HEK293 (cell line): ENCODE measurements around the gene CFAP73.

Experiments
- GLIS2 ChIP-seq: fragments of 450-650 bp; formaldehyde crosslinking; IDR thresholded peaks from 2 replicates; pipeline ENCODE4 v1.5.1; 2016; ENCODE audit warnings: missing biosample characterization, missing genetic modification characterization
- HOXD13 ChIP-seq: sonication (generic); formaldehyde crosslinking; IDR thresholded peaks from 2 replicates; pipeline ENCODE4 v1.8.0; 2022; ENCODE audit warnings: missing genetic modification reagents, borderline replicate concordance
- RBAK ChIP-seq: fragments of 450-650 bp; formaldehyde crosslinking; IDR thresholded peaks from 2 replicates; pipeline ENCODE4 v1.5.1; 2016; ENCODE audit warnings: missing biosample characterization, missing genetic modification characterization
- ZNF10 ChIP-seq: fragments of 450-650 bp; formaldehyde crosslinking; IDR thresholded peaks from 2 replicates; pipeline ENCODE4 v1.5.1; 2017; ENCODE audit warnings: missing biosample characterization, missing genetic modification characterization
- ZNF114 ChIP-seq: fragments of 450-650 bp; formaldehyde crosslinking; IDR thresholded peaks from 2 replicates; pipeline ENCODE4 v1.5.0; 2017; ENCODE audit warnings: missing biosample characterization, missing genetic modification characterization
- ZNF202 ChIP-seq: fragments of 450-650 bp; formaldehyde crosslinking; IDR thresholded peaks from 2 replicates; pipeline ENCODE4 v1.5.1; 2016; ENCODE audit warnings: missing biosample characterization, missing genetic modification characterization, borderline replicate concordance
- ZNF292 ChIP-seq: fragments of 450-650 bp; formaldehyde crosslinking; IDR thresholded peaks from 2 replicates; pipeline ENCODE4 v1.5.1; 2016; ENCODE audit warnings: low read depth, missing biosample characterization, missing genetic modification characterization, borderline replicate concordance
- ZNF391 ChIP-seq: fragments of 450-650 bp; formaldehyde crosslinking; IDR thresholded peaks from 2 replicates; pipeline ENCODE4 v1.5.1; 2016; ENCODE audit warnings: low read depth, missing biosample characterization, missing genetic modification characterization, borderline replicate concordance
- ZNF585B ChIP-seq: fragments of 450-650 bp; formaldehyde crosslinking; IDR thresholded peaks from 2 replicates; pipeline ENCODE4 v1.5.1; 2016; ENCODE audit warnings: missing biosample characterization, missing genetic modification characterization
- ZNF639 ChIP-seq: fragments of 450-650 bp; formaldehyde crosslinking; IDR thresholded peaks from 2 replicates; pipeline ENCODE4 v1.5.1; 2016; ENCODE audit warnings: missing biosample characterization, missing genetic modification characterization
- ZNF768 ChIP-seq: fragments of 450-650 bp; formaldehyde crosslinking; IDR thresholded peaks from 2 replicates; pipeline ENCODE4 v1.5.1; 2018; ENCODE audit warnings: missing biosample characterization, mild to moderate bottlenecking, missing genetic modification characterization
- ZNF830 ChIP-seq: fragments of 450-650 bp; IDR thresholded peaks from 2 replicates; pipeline ENCODE4 v1.5.0; 2018; ENCODE audit warnings: missing biosample characterization, missing genetic modification characterization, low read depth, mild to moderate bottlenecking, moderate library complexity
- ZSCAN16 ChIP-seq: fragments of 450-650 bp; formaldehyde crosslinking; IDR thresholded peaks from 2 replicates; pipeline ENCODE4 v1.5.1; 2016; ENCODE audit warnings: missing biosample characterization, missing genetic modification characterization
- ZSCAN4 ChIP-seq: fragments of 450-650 bp; formaldehyde crosslinking; IDR thresholded peaks from 2 replicates; pipeline ENCODE4 v1.5.1; 2017; ENCODE audit warnings: missing biosample characterization, missing genetic modification characterization
- TF ChIP-seq, protein P1 (sequence below): fragments of 450-650 bp; formaldehyde crosslinking; IDR thresholded peaks from 2 replicates; pipeline ENCODE4 v1.5.1; 2016; ENCODE audit warnings: missing biosample characterization, missing genetic modification characterization, borderline replicate concordance
- TF ChIP-seq, protein P2 (sequence below): fragments of 450-650 bp; formaldehyde crosslinking; IDR thresholded peaks from 2 replicates; pipeline ENCODE4 v1.5.1; 2016; ENCODE audit warnings: missing biosample characterization, missing genetic modification characterization, low read depth
- TF ChIP-seq, protein P3 (sequence below): fragments of 450-650 bp; formaldehyde crosslinking; IDR thresholded peaks from 2 replicates; pipeline ENCODE4 v1.5.1; 2016; ENCODE audit warnings: missing biosample characterization, missing genetic modification characterization

CFAP73 gene

DNA sequence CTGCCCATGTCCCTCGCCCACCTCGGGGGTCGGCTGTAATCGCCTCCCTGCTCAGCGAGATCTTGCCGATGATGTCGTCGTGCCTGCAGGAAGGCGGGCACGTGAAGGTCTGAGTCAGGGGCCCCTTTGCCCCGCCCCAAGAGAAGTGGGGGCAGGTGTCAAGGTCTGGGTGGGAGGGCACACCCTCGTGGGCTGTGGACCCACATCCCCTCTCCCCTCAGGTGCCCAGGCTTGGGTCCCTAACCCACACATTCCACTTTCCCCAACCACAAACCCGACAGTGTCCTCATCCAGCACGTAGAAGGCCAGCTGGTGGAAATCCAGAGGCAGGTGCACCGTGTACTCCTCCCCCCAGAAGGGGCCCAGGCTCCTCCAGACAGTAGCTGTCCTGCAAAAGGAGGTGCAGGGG lies 21.7 kb upstream of the CFAP73 start (continued):
- no peak for TF ChIP-seq ZNF391 (tag by site-specific recombination)
- TF ChIP-seq ZNF10 (tag by site-specific recombination) = no peak
- TF ChIP-seq RBAK (tag by site-specific recombination) = no peak
- TF ChIP-seq, protein P1, sequence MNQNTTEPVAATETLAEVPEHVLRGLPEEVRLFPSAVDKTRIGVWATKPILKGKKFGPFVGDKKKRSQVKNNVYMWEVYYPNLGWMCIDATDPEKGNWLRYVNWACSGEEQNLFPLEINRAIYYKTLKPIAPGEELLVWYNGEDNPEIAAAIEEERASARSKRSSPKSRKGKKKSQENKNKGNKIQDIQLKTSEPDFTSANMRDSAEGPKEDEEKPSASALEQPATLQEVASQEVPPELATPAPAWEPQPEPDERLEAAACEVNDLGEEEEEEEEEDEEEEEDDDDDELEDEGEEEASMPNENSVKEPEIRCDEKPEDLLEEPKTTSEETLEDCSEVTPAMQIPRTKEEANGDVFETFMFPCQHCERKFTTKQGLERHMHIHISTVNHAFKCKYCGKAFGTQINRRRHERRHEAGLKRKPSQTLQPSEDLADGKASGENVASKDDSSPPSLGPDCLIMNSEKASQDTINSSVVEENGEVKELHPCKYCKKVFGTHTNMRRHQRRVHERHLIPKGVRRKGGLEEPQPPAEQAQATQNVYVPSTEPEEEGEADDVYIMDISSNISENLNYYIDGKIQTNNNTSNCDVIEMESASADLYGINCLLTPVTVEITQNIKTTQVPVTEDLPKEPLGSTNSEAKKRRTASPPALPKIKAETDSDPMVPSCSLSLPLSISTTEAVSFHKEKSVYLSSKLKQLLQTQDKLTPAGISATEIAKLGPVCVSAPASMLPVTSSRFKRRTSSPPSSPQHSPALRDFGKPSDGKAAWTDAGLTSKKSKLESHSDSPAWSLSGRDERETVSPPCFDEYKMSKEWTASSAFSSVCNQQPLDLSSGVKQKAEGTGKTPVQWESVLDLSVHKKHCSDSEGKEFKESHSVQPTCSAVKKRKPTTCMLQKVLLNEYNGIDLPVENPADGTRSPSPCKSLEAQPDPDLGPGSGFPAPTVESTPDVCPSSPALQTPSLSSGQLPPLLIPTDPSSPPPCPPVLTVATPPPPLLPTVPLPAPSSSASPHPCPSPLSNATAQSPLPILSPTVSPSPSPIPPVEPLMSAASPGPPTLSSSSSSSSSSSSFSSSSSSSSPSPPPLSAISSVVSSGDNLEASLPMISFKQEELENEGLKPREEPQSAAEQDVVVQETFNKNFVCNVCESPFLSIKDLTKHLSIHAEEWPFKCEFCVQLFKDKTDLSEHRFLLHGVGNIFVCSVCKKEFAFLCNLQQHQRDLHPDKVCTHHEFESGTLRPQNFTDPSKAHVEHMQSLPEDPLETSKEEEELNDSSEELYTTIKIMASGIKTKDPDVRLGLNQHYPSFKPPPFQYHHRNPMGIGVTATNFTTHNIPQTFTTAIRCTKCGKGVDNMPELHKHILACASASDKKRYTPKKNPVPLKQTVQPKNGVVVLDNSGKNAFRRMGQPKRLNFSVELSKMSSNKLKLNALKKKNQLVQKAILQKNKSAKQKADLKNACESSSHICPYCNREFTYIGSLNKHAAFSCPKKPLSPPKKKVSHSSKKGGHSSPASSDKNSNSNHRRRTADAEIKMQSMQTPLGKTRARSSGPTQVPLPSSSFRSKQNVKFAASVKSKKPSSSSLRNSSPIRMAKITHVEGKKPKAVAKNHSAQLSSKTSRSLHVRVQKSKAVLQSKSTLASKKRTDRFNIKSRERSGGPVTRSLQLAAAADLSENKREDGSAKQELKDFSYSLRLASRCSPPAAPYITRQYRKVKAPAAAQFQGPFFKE (tag by site-specific recombination) = no peak
- TF ChIP-seq HOXD13 (CRISPR knock-in tag) = no peak
- no peak for TF ChIP-seq ZNF830 (tag by site-specific recombination)
- TF ChIP-seq ZNF114 (tag by site-specific recombination) = no peak
- TF ChIP-seq ZNF585B = no peak
- TF ChIP-seq, protein P2, sequence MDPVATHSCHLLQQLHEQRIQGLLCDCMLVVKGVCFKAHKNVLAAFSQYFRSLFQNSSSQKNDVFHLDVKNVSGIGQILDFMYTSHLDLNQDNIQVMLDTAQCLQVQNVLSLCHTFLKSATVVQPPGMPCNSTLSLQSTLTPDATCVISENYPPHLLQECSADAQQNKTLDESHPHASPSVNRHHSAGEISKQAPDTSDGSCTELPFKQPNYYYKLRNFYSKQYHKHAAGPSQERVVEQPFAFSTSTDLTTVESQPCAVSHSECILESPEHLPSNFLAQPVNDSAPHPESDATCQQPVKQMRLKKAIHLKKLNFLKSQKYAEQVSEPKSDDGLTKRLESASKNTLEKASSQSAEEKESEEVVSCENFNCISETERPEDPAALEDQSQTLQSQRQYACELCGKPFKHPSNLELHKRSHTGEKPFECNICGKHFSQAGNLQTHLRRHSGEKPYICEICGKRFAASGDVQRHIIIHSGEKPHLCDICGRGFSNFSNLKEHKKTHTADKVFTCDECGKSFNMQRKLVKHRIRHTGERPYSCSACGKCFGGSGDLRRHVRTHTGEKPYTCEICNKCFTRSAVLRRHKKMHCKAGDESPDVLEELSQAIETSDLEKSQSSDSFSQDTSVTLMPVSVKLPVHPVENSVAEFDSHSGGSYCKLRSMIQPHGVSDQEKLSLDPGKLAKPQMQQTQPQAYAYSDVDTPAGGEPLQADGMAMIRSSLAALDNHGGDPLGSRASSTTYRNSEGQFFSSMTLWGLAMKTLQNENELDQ = no peak
- no peak for TF ChIP-seq ZNF768
- no peak for TF ChIP-seq ZSCAN16 (tag by site-specific recombination)
- no peak for TF ChIP-seq ZSCAN4 (tag by site-specific recombination)
- TF ChIP-seq ZNF639 (tag by site-specific recombination) = no peak
- TF ChIP-seq GLIS2 (tag by site-specific recombination) = peak; percentile 44; the same call in 1 of the 2 replicates
- TF ChIP-seq, protein P3, sequence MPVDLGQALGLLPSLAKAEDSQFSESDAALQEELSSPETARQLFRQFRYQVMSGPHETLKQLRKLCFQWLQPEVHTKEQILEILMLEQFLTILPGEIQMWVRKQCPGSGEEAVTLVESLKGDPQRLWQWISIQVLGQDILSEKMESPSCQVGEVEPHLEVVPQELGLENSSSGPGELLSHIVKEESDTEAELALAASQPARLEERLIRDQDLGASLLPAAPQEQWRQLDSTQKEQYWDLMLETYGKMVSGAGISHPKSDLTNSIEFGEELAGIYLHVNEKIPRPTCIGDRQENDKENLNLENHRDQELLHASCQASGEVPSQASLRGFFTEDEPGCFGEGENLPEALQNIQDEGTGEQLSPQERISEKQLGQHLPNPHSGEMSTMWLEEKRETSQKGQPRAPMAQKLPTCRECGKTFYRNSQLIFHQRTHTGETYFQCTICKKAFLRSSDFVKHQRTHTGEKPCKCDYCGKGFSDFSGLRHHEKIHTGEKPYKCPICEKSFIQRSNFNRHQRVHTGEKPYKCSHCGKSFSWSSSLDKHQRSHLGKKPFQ (tag by site-specific recombination) = no peak
- TF ChIP-seq ZNF202 (tag by site-specific recombination) = no peak
- no peak for TF ChIP-seq ZNF292 (tag by site-specific recombination)
- TF ChIP-seq, all 188 proteins: peak for 11
